ENCODE results near the gene MSANTD1. TPM values are rescaled to one million over a fixed set of nuclear protein-coding genes. Genes with fewer than 3 reads are reported as not detected.

MSANTD1 gene
- total and polyA plus RNA-seq, 2 of the 8 experiments (the other 6 are each of a cell fraction or from before 2014, with no cell fraction given) = 0.23 to 0.45 TPM

DNA sequence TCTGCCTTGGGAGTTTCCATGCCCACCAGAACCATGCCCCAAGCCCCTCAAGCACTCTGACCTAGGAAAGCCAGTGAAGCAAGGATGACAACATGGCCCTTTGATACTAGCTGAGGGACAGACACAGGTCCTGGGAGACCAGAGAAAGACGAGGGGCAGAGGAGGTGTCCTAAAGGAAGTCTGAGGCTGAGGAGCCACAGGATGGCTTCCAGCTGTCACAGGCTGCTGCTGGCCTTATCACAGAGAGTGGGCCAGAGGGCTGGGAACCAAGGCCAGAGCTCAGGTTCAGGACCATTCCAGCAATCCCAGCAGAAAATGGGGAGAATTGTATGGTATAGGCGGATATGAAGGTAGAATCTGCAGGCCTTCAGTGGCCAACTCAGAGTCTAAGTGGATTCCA is 31.7 kb upstream of the MSANTD1 start:
- no peak overlapping the region for H3K27ac ChIP-seq (ENCODE audit: low read depth, low read length)
- no peak overlapping the region for H3K4me3 ChIP-seq (ENCODE audit: extremely low read depth in 1 of 4, insufficient read depth in 2 of 4, low read depth in 3 of 4, low read length in 4 of 4)
- H2BK15ac ChIP-seq (ENCODE audit: low read length) = no peak overlapping the region
- H2BK12ac ChIP-seq (ENCODE audit: low read depth, low read length) = no peak overlapping the region
- no peak overlapping the region for H2BK20ac ChIP-seq (ENCODE audit: low read length)
- no peak overlapping the region for H2AFZ ChIP-seq (ENCODE audit: low read length)
- no peak overlapping the region for H3K18ac ChIP-seq (ENCODE audit: extremely low read depth, low read length)
- no peak overlapping the region for H3K9ac ChIP-seq (replicated peaks in 1 of 4; ENCODE audit: extremely low read depth in 1 of 4, low read depth in 3 of 4, low read length in 3 of 4)
- no peak overlapping the region for H2BK120ac ChIP-seq (replicated peaks; ENCODE audit: low read depth, low read length)
- H4K91ac ChIP-seq (replicated peaks; ENCODE audit: insufficient read length, low read length) = no peak overlapping the region
- H3K23ac ChIP-seq (ENCODE audit: insufficient read length) = no peak overlapping the region
- WGBS, 2 experiments (ENCODE audit: extremely low coverage in 1 of 2, insufficient coverage in 1 of 2, insufficient read length in 1 of 2, insufficient replicate concordance in 2 of 2, low coverage in 1 of 2, low lambda C conversion rate in 2 of 2, missing lambda C conversion rate in 1 of 2) = 87% methylated on average over 2 of the region's 2 CpGs; no CpG with 5 or more reads in 1 of the 2 experiments
- H3K4ac ChIP-seq (replicated peaks; ENCODE audit: insufficient read length, low read depth, low read length) = no peak overlapping the region
- FAIRE-seq (no peak), DNase-seq (ENCODE audit: low read depth in 1 of 2, low spot score in 2 of 2) (no peak)
- no peaks in the 10 kb centered on the region for H3K4me1 ChIP-seq (replicated peaks in 1 of 4; ENCODE audit: control insufficient read depth in 3 of 4, insufficient read depth in 4 of 4, low read length in 3 of 4)
- TF ChIP-seq ZNF274 (IDR thresholded peaks at IDR 0.05; ENCODE audit: borderline replicate concordance, extremely low read depth, low read length) (no peak), GTF2F1 (IDR thresholded peaks at IDR 0.05; ENCODE audit: borderline replicate concordance, low read depth, low read length) (no peak), RAD21 (IDR thresholded peaks at IDR 0.05 in 1 of 2, conservative IDR thresholded peaks at IDR 0.05 in 1 of 2; ENCODE audit: low read depth in 2 of 2, low read length in 2 of 2) (no peak), SIN3A (conservative IDR thresholded peaks at IDR 0.05 in 1 of 2, IDR thresholded peaks at IDR 0.05 in 1 of 2; ENCODE audit: low read depth in 1 of 2, low read length in 2 of 2) (no peak), RBBP5 (IDR thresholded peaks at IDR 0.05; ENCODE audit: borderline replicate concordance, low read depth, low read length) (no peak), PHF8 (conservative IDR thresholded peaks at IDR 0.05; ENCODE audit: low read depth, low read length) (no peak), CHD1 (IDR thresholded peaks at IDR 0.05; ENCODE audit: low read depth, low read length) (no peak), KDM4A (IDR thresholded peaks at IDR 0.05; ENCODE audit: low read depth, low read length, severe bottlenecking) (no peak), EZH2 (IDR thresholded peaks at IDR 0.05; ENCODE audit: low read depth, low read length, severe bottlenecking) (no peak)
- CTCF ChIA-PET (ENCODE audit: partially characterized antibody) = interaction anchor here (1.1 kb wide), 1 partner anchor 23 kb away, joined by 4 read pairs; no protein-coding TSS in a partner anchor
- H4K5ac ChIP-seq (ENCODE audit: insufficient read length, low read depth, low read length) = no peak overlapping the region
- no peaks in the 10 kb centered on the region for H3K23me2 ChIP-seq (ENCODE audit: low read depth, low read length)
- H3K79me1 ChIP-seq (ENCODE audit: low read depth, low read length) = no peaks in the 10 kb centered on the region
- H4K20me1 ChIP-seq (replicated peaks in 1 of 2; ENCODE audit: control insufficient read depth in 1 of 2, insufficient read depth in 2 of 2, low read length in 2 of 2) = peaks cover under 1 to 7% of the 10 kb centered on the region in 2 experiments
- POLR2A ChIA-PET (ENCODE audit: partially characterized antibody) = interaction anchor here (0.6 kb wide), 1 partner anchor 316 kb away, joined by 3 read pairs; no protein-coding TSS in a partner anchor
- H3K14ac ChIP-seq (ENCODE audit: insufficient read length) = no peak overlapping the region
- no peak overlapping the region for H2BK5ac ChIP-seq (ENCODE audit: low read depth, low read length)
- H3K4me2 ChIP-seq (ENCODE audit: insufficient read depth in 1 of 2, low read depth in 2 of 2, low read length in 2 of 2) = no peak overlapping the region
- H3K36me3 ChIP-seq (ENCODE audit: control insufficient read depth in 2 of 4, insufficient read depth in 4 of 4, low read length in 3 of 4) = peaks cover 28 to 64% (median 59%) of the 10 kb centered on the region in 4 experiments
- H4K8ac ChIP-seq (ENCODE audit: extremely low read depth, insufficient read depth, low read length) = no peak overlapping the region
- H2AK5ac ChIP-seq (ENCODE audit: low read depth, low read length) = no peak overlapping the region
- no peaks in the 10 kb centered on the region for H3K27me3 ChIP-seq (replicated peaks in 1 of 4; ENCODE audit: control insufficient read depth in 3 of 4, extremely low read depth in 1 of 4, insufficient read depth in 3 of 4, low read length in 3 of 4)
- H3K79me2 ChIP-seq (ENCODE audit: control insufficient read depth in 1 of 2, insufficient read depth in 2 of 2, low read length in 2 of 2) = no peaks in the 10 kb centered on the region
- H3K56ac ChIP-seq (replicated peaks; ENCODE audit: insufficient read length, low read depth, low read length) = no peak overlapping the region
- no peaks in the 10 kb centered on the region for H3K9me3 ChIP-seq (ENCODE audit: insufficient read depth in 2 of 2, low read depth in 1 of 2, low read length in 1 of 2)

Measured in H1 (cell line).